Common myeloid progenitor, CD34-positive (primary cell): Measurements from ENCODE around the gene SREBF2.

Experiments used
- CTCF ChIA-PET: fragments of 350-600 bp; sonication (Branson Sonifier 250); formaldehyde crosslinking; loops from one replicate; lab custom pipeline; 2021; ENCODE audit warnings: antibody characterized with exemption; lab: Charles Lee
- POLR2A ChIA-PET: fragments of 350-600 bp; sonication (Branson Sonifier 250); formaldehyde crosslinking; loops from one replicate; lab custom pipeline; 2021; ENCODE audit warnings: antibody characterized with exemption; lab: Charles Lee
- DNase-seq, 3 donors: peaks; one replicate each; pipeline versions ENCODE4 v3.0.0 to v3.0.0-alpha.2; 2013
- H3K27ac ChIP-seq, 2 experiments: 1 replicate in 1 of 2; 2 replicates in 1 of 2; pipeline ENCODE4 v1.7.0; 2013; ENCODE audit warnings: inconsistent platforms in 2 of 2, low read length in 2 of 2, mild to moderate bottlenecking in 2 of 2, low read depth in 1 of 2, moderate library complexity in 1 of 2; ENCODE audit not compliant: severe bottlenecking in 2 of 2, insufficient read depth in 1 of 2, poor library complexity in 1 of 2
- H3K27me3 ChIP-seq, 5 experiments: replicated peaks in 2 of 5; 1 replicate in 3 of 5; 2 replicates in 2 of 5; pipeline versions ENCODE4 v1.6.1 to v1.7.0; 2013; ENCODE audit warnings: low read length in 4 of 5, mild to moderate bottlenecking in 2 of 5, moderate library complexity in 2 of 5, inconsistent platforms in 1 of 5; ENCODE audit not compliant: insufficient read depth in 5 of 5, control insufficient read depth in 4 of 5
- H3K36me3 ChIP-seq, 4 experiments: 1 replicate in 2 of 4; 2 replicates in 2 of 4; pipeline versions ENCODE4 v1.6.1 to v1.7.0; 2013; ENCODE audit warnings: low read length in 3 of 4, control low read depth in 1 of 4, mild to moderate bottlenecking in 1 of 4; ENCODE audit not compliant: control insufficient read depth in 4 of 4, insufficient read depth in 4 of 4
- H3K4me1 ChIP-seq, 4 experiments: 1 replicate in 3 of 4; 2 replicates in 1 of 4; pipeline versions ENCODE4 v1.6.1 to v1.7.1; 2013; ENCODE audit warnings: low read length in 3 of 4, mild to moderate bottlenecking in 3 of 4, control low read depth in 1 of 4, inconsistent platforms in 1 of 4, moderate library complexity in 1 of 4; ENCODE audit not compliant: control insufficient read depth in 4 of 4, insufficient read depth in 4 of 4; ENCODE audit errors: control extremely low read depth in 1 of 4
- H3K4me3 ChIP-seq, 7 experiments: 1 replicate in 4 of 7; 2 replicates in 3 of 7; pipeline versions ENCODE4 v1.5.1 to v1.7.0; 2013; ENCODE audit warnings: mild to moderate bottlenecking in 7 of 7, low read length in 6 of 7, moderate library complexity in 6 of 7, inconsistent platforms in 2 of 7, low read depth in 2 of 7, control low read depth in 1 of 7; ENCODE audit not compliant: insufficient read depth in 4 of 7, control insufficient read depth in 1 of 7; ENCODE audit errors: extremely low read depth in 1 of 7
- H3K9me3 ChIP-seq, 5 experiments: 1 replicate in 4 of 5; 2 replicates in 1 of 5; pipeline versions ENCODE4 v1.6.1 to v1.7.1; 2013; ENCODE audit warnings: low read length in 4 of 5, mild to moderate bottlenecking in 2 of 5, inconsistent platforms in 1 of 5, low read depth in 1 of 5, moderate library complexity in 1 of 5; ENCODE audit not compliant: control insufficient read depth in 4 of 5, insufficient read depth in 2 of 5; ENCODE audit errors: control extremely low read depth in 1 of 5
- WGBS: methylation state at CpG from one replicate; pipeline ENCODE4 v1.1.5; 2013; ENCODE audit not compliant: insufficient coverage; 5-methylcytosine and 5-hydroxymethylcytosine counted together

SREBF2 gene

GRCh38 chr22:41845380-41846267 lies 12.7 kb downstream of the SREBF2 start:
- peak; percentile 24 to 56 (median 35) for DNase-seq
- no peak overlapping the region for H3K4me3 ChIP-seq
- peaks cover 4 to 51% (median 7%) of the 10 kb centered on the region in 4 experiments for H3K36me3 ChIP-seq
- H3K9me3 ChIP-seq: no peaks in the 10 kb centered on the region
- peaks cover 8 to 52% (median 25%) of the 10 kb centered on the region in 4 experiments for H3K4me1 ChIP-seq
- 21% methylated on average over 3 of the region's 4 CpGs for WGBS
- CTCF ChIA-PET: interaction anchor here (0.7 to 4.5 kb wide), 8 partner anchors 9 to 95 kb away, joined by 3 to 19 read pairs (median 4); partner anchors contain the start of gene SREBF2
- POLR2A ChIA-PET: interaction anchor here (3.8 kb wide), 1 partner anchor 13 kb away, joined by 19 read pairs; the partner anchor contains the start of gene SREBF2
- H3K27me3 ChIP-seq: no peaks in the 10 kb centered on the region
- H3K27ac ChIP-seq: no peak overlapping the region

- Histone ChIP-seq H3K4me1 (peaks cover 8 to 48% (median 25%) of the 10 kb centered on the region in 4 experiments), H3K27ac (peak overlapping the region in 1 of 2 experiments; percentile 3), H3K4me3 (peak overlapping the region in 1 of 7 experiments; percentile 6), H3K27me3 (no peaks in the 10 kb centered on the region), H3K36me3 (peaks cover 0 to 43% (median 1%) of the 10 kb centered on the region in 4 experiments), H3K9me3 (no peaks in the 10 kb centered on the region)
- DNase-seq: no peak
- ChIA-PET CTCF (interaction anchor here (0.7 to 4.5 kb wide), 8 partner anchors 10 to 95 kb away, joined by 3 to 19 read pairs (median 4); partner anchors contain the start of gene SREBF2), POLR2A (interaction anchor here (3.8 kb wide), 1 partner anchor 14 kb away, joined by 19 read pairs; the partner anchor contains the start of gene SREBF2)
- 57% methylated on average over 7 of the region's 10 CpGs for WGBS
Observed at GRCh38 chr22:41846268-41846987, 13.5 kb downstream of the SREBF2 start.

- no peak for DNase-seq
- H3K27ac ChIP-seq: no peak overlapping the region
- WGBS: 93% methylated on average over 2 of the region's 2 CpGs
- H3K9me3 ChIP-seq: no peaks in the 10 kb centered on the region
- ChIA-PET POLR2A (interaction anchor here (3.8 kb wide), 1 partner anchor 15 kb away, joined by 19 read pairs; the partner anchor contains the start of gene SREBF2), CTCF (interaction anchor here (2.6 to 4.5 kb wide), 2 partner anchors 15 to 20 kb away, joined by 10 to 19 read pairs; partner anchors contain the start of gene SREBF2)
- H3K4me3 ChIP-seq: no peak overlapping the region
- H3K36me3 ChIP-seq: peaks cover 0 to 40% (median 1%) of the 10 kb centered on the region in 4 experiments
- no peaks in the 10 kb centered on the region for H3K27me3 ChIP-seq
- H3K4me1 ChIP-seq: peaks cover 8 to 48% (median 25%) of the 10 kb centered on the region in 4 experiments
Observed at GRCh38 chr22:41847300-41847699, 14.4 kb downstream of the SREBF2 start.

GRCh38 chr22:41848468-41848867 lies 15.6 kb downstream of the SREBF2 start:
- Histone ChIP-seq H3K9me3 (no peaks in the 10 kb centered on the region), H3K36me3 (peaks cover 0 to 36% (median 0%) of the 10 kb centered on the region in 4 experiments), H3K27me3 (no peaks in the 10 kb centered on the region), H3K27ac (no peak overlapping the region), H3K4me1 (peaks cover 8 to 46% (median 25%) of the 10 kb centered on the region in 4 experiments), H3K4me3 (no peak overlapping the region)
- WGBS: 36% methylated on average over 4 of the region's 5 CpGs
- CTCF ChIA-PET: interaction anchor here (1.0 to 4.5 kb wide), 2 partner anchors 9 to 21 kb away, joined by 3 to 19 read pairs; no protein-coding TSS in a partner anchor
- POLR2A ChIA-PET: interaction anchor here (0.6 kb wide), 1 partner anchor 138 kb away, joined by 3 read pairs; no protein-coding TSS in a partner anchor
- DNase-seq: peak; percentile 17 to 62 (median 52)

GRCh38 chr22:41856469-41856868 lies 23.6 kb downstream of the SREBF2 start:
- ChIA-PET POLR2A (interaction anchor here (1.0 kb wide), 1 partner anchor 23 kb away, joined by 3 read pairs; no protein-coding TSS in a partner anchor), CTCF (interaction anchor here (0.7 to 2.5 kb wide), 9 partner anchors 12 to 159 kb away, joined by 3 to 11 read pairs (median 5); no protein-coding TSS in a partner anchor)
- no peak overlapping the region for H3K27ac ChIP-seq
- H3K4me3 ChIP-seq: no peak overlapping the region
- H3K36me3 ChIP-seq: peaks cover 0 to 7% (median 2%) of the 10 kb centered on the region in 4 experiments
- no peak for DNase-seq
- no peaks in the 10 kb centered on the region for H3K27me3 ChIP-seq
- 100% methylated on average over 2 of the region's 2 CpGs for WGBS
- peaks cover 7 to 40% (median 20%) of the 10 kb centered on the region in 4 experiments for H3K4me1 ChIP-seq
- H3K9me3 ChIP-seq: no peaks in the 10 kb centered on the region

GRCh38 chr22:41857155-41857859 lies 24.4 kb downstream of the SREBF2 start:
- ChIA-PET POLR2A (interaction anchor here (0.6 kb wide), 1 partner anchor 60 kb away, joined by 3 read pairs; no protein-coding TSS in a partner anchor), CTCF (interaction anchor here (0.6 to 2.5 kb wide), 18 partner anchors 8 to 265 kb away, joined by 3 to 11 read pairs (median 6); no protein-coding TSS in a partner anchor)
- Histone ChIP-seq H3K4me3 (no peak overlapping the region), H3K4me1 (peaks cover 7 to 49% (median 24%) of the 10 kb centered on the region in 4 experiments), H3K27ac (no peak overlapping the region), H3K9me3 (no peaks in the 10 kb centered on the region), H3K27me3 (no peaks in the 10 kb centered on the region), H3K36me3 (peaks cover 0 to 7% (median 4%) of the 10 kb centered on the region in 4 experiments)
- 95% methylated on average over 2 of the region's 7 CpGs for WGBS
- DNase-seq: peak; percentile 77 to 87 (median 83)
